Stomach (tissue), 4 donors: ENCODE results near the gene MAP3K12.

Experiments
- CTCF ChIP-seq, 7 experiments: fragments of 450-650 bp in 4 of 7; fragments of 200-600 bp in 3 of 7; sonication (generic) in 3 of 7; IDR thresholded peaks; one replicate each; pipeline ENCODE4 v1.5.1; 2016 to 2019; ENCODE audit warnings: antibody characterized with exemption in 7 of 7, control low read depth in 2 of 7, mild to moderate bottlenecking in 1 of 7
- EP300 ChIP-seq: sonication (generic); formaldehyde crosslinking; IDR thresholded peaks from one replicate; pipeline ENCODE4 v1.6.1; 2017; ENCODE audit warnings: antibody characterized with exemption
- POLR2A ChIP-seq, 4 donors: fragments of 450-650 bp; IDR thresholded peaks; one replicate each; pipeline ENCODE4 v1.6.1; 2016; ENCODE audit warnings: antibody characterized with exemption in 4 of 4, control low read depth in 2 of 4, mild to moderate bottlenecking in 1 of 4, moderate library complexity in 1 of 4
- POLR2AphosphoS5 ChIP-seq, 3 donors: sonication (generic); formaldehyde crosslinking; IDR thresholded peaks; one replicate each; pipeline ENCODE4 v1.6.1; 2016; ENCODE audit warnings: antibody characterized with exemption in 3 of 3

- no peak for TF ChIP-seq CTCF (IDR thresholded peaks at IDR 0.05)
- no peak for TF ChIP-seq POLR2AphosphoS5 (IDR thresholded peaks at IDR 0.05)
- no peak for TF ChIP-seq POLR2A (IDR thresholded peaks at IDR 0.05)
- no peak for TF ChIP-seq EP300
These were observed 31.4 kb downstream of the MAP3K12 start for GRCh38 chr12:53467880-53468279.
